22Rv1 (cell line): ENCODE measurements around the gene KRTAP10-5.

ENCODE experiments used
- CTCF ChIP-seq: fragments of 450-650 bp; IDR thresholded peaks from 2 replicates; pipeline ENCODE4 v1.5.1; 2017; ENCODE audit warnings: mild to moderate bottlenecking
- ZFX ChIP-seq: fragments of 450-650 bp; IDR thresholded peaks from 2 replicates; pipeline ENCODE4 v1.6.1; 2017; ENCODE audit warnings: antibody characterized with exemption, borderline replicate concordance

- TF ChIP-seq CTCF (no peak), ZFX (no peak)
These were observed 15.1 kb upstream of the KRTAP10-5 start for GRCh38 chr21:44595524-44595923.
